ENCODE measurements around the gene DSN1.

DNA sequence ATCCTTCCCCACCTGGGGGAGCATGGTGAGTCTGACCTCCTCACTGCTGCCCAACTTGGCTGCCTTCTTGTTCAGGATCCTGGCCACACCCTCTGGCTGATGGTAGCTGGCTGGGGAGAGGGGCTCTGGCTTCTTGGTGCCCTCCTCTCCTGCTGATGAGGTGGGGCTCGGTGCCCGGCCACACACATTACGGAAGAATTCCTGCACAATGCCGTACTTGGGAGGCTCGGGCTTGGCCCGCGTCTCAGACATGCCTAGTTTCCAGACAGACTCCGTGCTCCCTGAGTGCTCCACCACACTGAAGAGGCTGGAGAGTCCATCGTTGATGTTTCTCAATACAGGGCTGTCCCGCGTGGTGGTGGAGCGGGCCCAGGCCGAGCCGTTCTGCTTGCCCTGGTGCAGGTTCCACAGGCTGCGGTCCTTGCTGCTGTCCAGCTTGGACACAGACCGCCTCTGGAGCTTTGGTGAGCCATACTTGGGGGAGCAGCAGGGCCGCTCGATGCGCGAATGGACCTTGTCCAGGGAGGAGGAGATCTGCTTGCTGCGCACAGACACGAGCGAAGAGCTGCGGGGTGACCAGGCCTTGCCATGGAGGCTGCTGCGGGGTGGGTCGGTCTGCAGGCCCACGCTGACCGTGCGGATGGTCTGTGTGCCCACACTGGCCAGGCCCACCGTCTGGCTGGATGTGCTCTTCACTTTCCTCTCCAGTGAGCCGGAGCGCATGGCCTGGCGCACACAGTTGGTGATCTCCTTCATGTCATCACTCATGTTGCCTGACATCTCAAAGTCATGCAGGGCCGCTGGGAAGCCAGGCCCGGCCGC is 19.9 kb upstream of the DSN1 start:
- TF ChIP-seq, protein P1, sequence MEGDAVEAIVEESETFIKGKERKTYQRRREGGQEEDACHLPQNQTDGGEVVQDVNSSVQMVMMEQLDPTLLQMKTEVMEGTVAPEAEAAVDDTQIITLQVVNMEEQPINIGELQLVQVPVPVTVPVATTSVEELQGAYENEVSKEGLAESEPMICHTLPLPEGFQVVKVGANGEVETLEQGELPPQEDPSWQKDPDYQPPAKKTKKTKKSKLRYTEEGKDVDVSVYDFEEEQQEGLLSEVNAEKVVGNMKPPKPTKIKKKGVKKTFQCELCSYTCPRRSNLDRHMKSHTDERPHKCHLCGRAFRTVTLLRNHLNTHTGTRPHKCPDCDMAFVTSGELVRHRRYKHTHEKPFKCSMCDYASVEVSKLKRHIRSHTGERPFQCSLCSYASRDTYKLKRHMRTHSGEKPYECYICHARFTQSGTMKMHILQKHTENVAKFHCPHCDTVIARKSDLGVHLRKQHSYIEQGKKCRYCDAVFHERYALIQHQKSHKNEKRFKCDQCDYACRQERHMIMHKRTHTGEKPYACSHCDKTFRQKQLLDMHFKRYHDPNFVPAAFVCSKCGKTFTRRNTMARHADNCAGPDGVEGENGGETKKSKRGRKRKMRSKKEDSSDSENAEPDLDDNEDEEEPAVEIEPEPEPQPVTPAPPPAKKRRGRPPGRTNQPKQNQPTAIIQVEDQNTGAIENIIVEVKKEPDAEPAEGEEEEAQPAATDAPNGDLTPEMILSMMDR (IDR thresholded peaks at IDR 0.05) = no peak
- TF ChIP-seq POLR2A (IDR thresholded peaks at IDR 0.05) (no peak), POLR2AphosphoS5 (IDR thresholded peaks at IDR 0.05) (no peak)

Measured in sigmoid colon (tissue), 4 donors.